IMR-90 (cell line): ENCODE results near the gene CDK6. TPM values are rescaled to one million over a fixed set of nuclear protein-coding genes. Genes with fewer than 3 reads are reported as not detected.

Source experiments
- ATAC-seq: fragments of 200-7000 bp; cut with Tn5 transposase; 2 replicates; pipeline ENCODE4 v1.9.1; 2020; ENCODE audit warnings: low read depth, mild to moderate bottlenecking, moderate library complexity
- BruUV-seq: library from RNA; stranded (reverse); fragments of 400-500 nt; replicated peaks from 2 replicates; lab custom pipeline; 2021; lab: Mats Ljungman, UMichigan
- CTCF ChIA-PET: fragments of 300-600 bp; formaldehyde crosslinking; extraction: SDS; loops from one replicate; lab custom pipeline; 2021; ENCODE audit warnings: antibody characterized with exemption; lab: Yijun Ruan, JAX
- POLR2A ChIA-PET: fragments of 300-600 bp; sonication (Branson Sonifier 250); formaldehyde crosslinking; loops from one replicate; lab custom pipeline; 2022; ENCODE audit warnings: antibody characterized with exemption; ENCODE audit not compliant: unreplicated experiment; lab: Charles Lee
- DNase-seq: peaks from one replicate; pipeline ENCODE4 v3.0.0; 2013
- H2AFZ ChIP-seq: replicated peaks from 2 replicates; pipeline ENCODE3; 2013; ENCODE audit warnings: low read length, mild to moderate bottlenecking; ENCODE audit not compliant: poor library complexity
- H2AK5ac ChIP-seq: 2 replicates; pipeline ENCODE4 v1.6.1; 2013; ENCODE audit warnings: low read depth, low read length, inconsistent platforms
- H2AK9ac ChIP-seq: replicated peaks from 2 replicates; pipeline ENCODE3; 2013; ENCODE audit warnings: mild to moderate bottlenecking, low read depth, low read length, moderate library complexity; ENCODE audit not compliant: poor library complexity
- H2BK120ac ChIP-seq: 2 replicates; pipeline ENCODE4 v1.6.1; 2013; ENCODE audit warnings: low read depth, low read length, inconsistent platforms
- H2BK15ac ChIP-seq: 3 replicates; pipeline ENCODE4 v1.6.1; 2013; ENCODE audit warnings: low read depth, low read length, inconsistent platforms
- H2BK20ac ChIP-seq: 2 replicates; pipeline ENCODE4 v1.6.1; 2013; ENCODE audit warnings: low read depth, mild to moderate bottlenecking, inconsistent platforms, low read length, moderate library complexity
- H2BK5ac ChIP-seq: 2 replicates; pipeline ENCODE4 v1.6.1; 2013; ENCODE audit warnings: mild to moderate bottlenecking, low read depth, low read length, inconsistent platforms; ENCODE audit not compliant: poor library complexity, severe bottlenecking
- H3K14ac ChIP-seq: replicated peaks from 2 replicates; pipeline ENCODE4 v1.6.1; 2013; ENCODE audit warnings: low read depth, low read length, inconsistent platforms
- H3K18ac ChIP-seq: 2 replicates; pipeline ENCODE4 v1.6.1; 2013; ENCODE audit warnings: low read depth, low read length, control low read depth
- H3K23ac ChIP-seq: 2 replicates; pipeline ENCODE4 v1.6.1; 2013; ENCODE audit warnings: low read depth, low read length, inconsistent platforms
- H3K27ac ChIP-seq: 2 replicates; pipeline ENCODE4 v1.5.1; 2013; ENCODE audit warnings: mild to moderate bottlenecking, control low read depth, low read length; ENCODE audit not compliant: insufficient read depth
- H3K27me3 ChIP-seq: 2 replicates; pipeline ENCODE4 v1.6.1; 2013; ENCODE audit warnings: low read length; ENCODE audit not compliant: control insufficient read depth, insufficient read depth
- H3K36me3 ChIP-seq: 2 replicates; pipeline ENCODE4 v1.6.1; 2013; ENCODE audit warnings: low read length, mixed read lengths; ENCODE audit not compliant: control insufficient read depth, insufficient read depth
- H3K4ac ChIP-seq: 2 replicates; pipeline ENCODE4 v1.6.1; 2013; ENCODE audit warnings: low read depth, low read length, inconsistent platforms
- H3K4me1 ChIP-seq: 2 replicates; pipeline ENCODE4 v1.6.1; 2013; ENCODE audit warnings: low read length, mixed read lengths; ENCODE audit not compliant: control insufficient read depth, insufficient read depth
- H3K4me2 ChIP-seq: 2 replicates; pipeline ENCODE4 v1.6.1; 2013; ENCODE audit warnings: low read depth, mild to moderate bottlenecking, control low read depth, low read length, moderate library complexity
- H3K4me3 ChIP-seq: 2 replicates; pipeline ENCODE4 v1.5.1; 2013; ENCODE audit warnings: low read depth, mild to moderate bottlenecking, control low read depth, low read length, moderate library complexity; ENCODE audit not compliant: insufficient read depth
- H3K56ac ChIP-seq: 2 replicates; pipeline ENCODE4 v1.6.1; 2013; ENCODE audit warnings: low read length, inconsistent platforms; ENCODE audit not compliant: insufficient read depth; ENCODE audit errors: extremely low read depth
- H3K79me1 ChIP-seq, 2 experiments: 2 replicates each; pipeline ENCODE4 v1.6.1; 2013; ENCODE audit warnings: low read length in 2 of 2, inconsistent platforms in 1 of 2, low read depth in 1 of 2
- H3K9ac ChIP-seq: 2 replicates; pipeline ENCODE4 v1.6.1; 2013; ENCODE audit warnings: low read depth, low read length, control low read depth
- H3K9me1 ChIP-seq: 2 replicates; pipeline ENCODE4 v1.6.1; 2013; ENCODE audit warnings: low read length, inconsistent platforms; ENCODE audit not compliant: insufficient read depth
- H3K9me3 ChIP-seq: 2 replicates; pipeline ENCODE4 v1.6.1; 2013; ENCODE audit warnings: low read length; ENCODE audit not compliant: control insufficient read depth, insufficient read depth
- H4K20me1 ChIP-seq: 2 replicates; pipeline ENCODE4 v1.6.1; 2013; ENCODE audit warnings: low read length, inconsistent platforms; ENCODE audit not compliant: insufficient read depth
- H4K5ac ChIP-seq: 2 replicates; pipeline ENCODE4 v1.6.1; 2013; ENCODE audit warnings: mild to moderate bottlenecking, low read depth, low read length, control low read depth
- H4K8ac ChIP-seq, 2 experiments: 2 replicates each; pipeline ENCODE4 v1.6.1; 2013; ENCODE audit warnings: low read depth in 2 of 2, low read length in 2 of 2, control low read depth in 1 of 2, inconsistent platforms in 1 of 2
- H4K91ac ChIP-seq: 2 replicates; pipeline ENCODE4 v1.6.1; 2013; ENCODE audit warnings: low read depth, low read length, inconsistent platforms; ENCODE audit not compliant: insufficient read depth
- CEBPB ChIP-seq: IDR thresholded peaks from 2 replicates; pipeline ENCODE4 v1.6.1; 2012; ENCODE audit warnings: low read depth, low read length, improper control_type of control experiment
- CTCF ChIP-seq: conservative IDR thresholded peaks from 2 replicates; pipeline ENCODE4 v1.5.1; 2012; ENCODE audit warnings: mild to moderate bottlenecking, low read depth, low read length, improper control_type of control experiment
- FOS ChIP-seq: fragments of 150-350 bp; IDR thresholded peaks from 2 replicates; pipeline ENCODE4 v1.6.1; 2016; ENCODE audit warnings: low read depth, low read length
- MAZ ChIP-seq: IDR thresholded peaks from 2 replicates; pipeline ENCODE4 v1.6.1; 2012; ENCODE audit warnings: low read depth, mild to moderate bottlenecking, low read length, improper control_type of control experiment, moderate library complexity, borderline replicate concordance
- MXI1 ChIP-seq: IDR thresholded peaks from 2 replicates; pipeline ENCODE4 v1.6.1; 2012; ENCODE audit warnings: low read depth, mild to moderate bottlenecking, low read length, moderate library complexity, borderline replicate concordance
- POLR2A ChIP-seq: IDR thresholded peaks from 2 replicates; pipeline ENCODE4 v1.6.1; 2012; ENCODE audit warnings: mild to moderate bottlenecking, low read depth, low read length
- RFX5 ChIP-seq: IDR thresholded peaks from 2 replicates; pipeline ENCODE4 v1.8.0; 2012; ENCODE audit warnings: low read depth, mild to moderate bottlenecking, low read length, moderate library complexity
- WGBS, 2 experiments: methylation state at CpG; one replicate each; pipeline versions ENCODE4 v1.1.5 to v1.1.7; 2013; ENCODE audit warnings: missing lambda C conversion rate in 2 of 2; ENCODE audit not compliant: insufficient read length in 1 of 2; ENCODE audit errors: extremely low coverage in 2 of 2; 5-methylcytosine and 5-hydroxymethylcytosine counted together
- dilution Hi-C: fragments of 300-500 bp; cut with HindIII; formaldehyde crosslinking; loops from one replicate; pipeline ENCODE4 v1.14.3; 2018; ENCODE audit warnings: low sequenced_read_pairs; ENCODE audit not compliant: unreplicated experiment
- in situ Hi-C: fragments of 300-500 bp; cut with MboI; formaldehyde crosslinking; loops from 3 replicates; pipeline ENCODE4 v1.14.3; 2019; ENCODE audit warnings: low sequenced_read_pairs, inconsistent platforms, mixed read lengths
- intact Hi-C: fragments of 100-400 bp; cut with micrococcal nuclease; formaldehyde crosslinking; loops from 2 replicates; pipeline ENCODE4 v1.10.0; 2022
- polyA plus RNA-seq, 3 experiments: library from polyadenylated mRNA; depleted of rRNA; stranded (reverse); fragments of >200 nt; gene quantifications; 2 replicates each; pipeline ENCODE4 v1.2.3, GENCODE V29; 2012; ENCODE audit warnings: low replicate concordance in 1 of 3
- total RNA-seq: library from RNA; depleted of rRNA; stranded (reverse); fragments of >200 nt; gene quantifications from 2 replicates; pipeline ENCODE4 v1.2.3, GENCODE V29; 2012

Gene CDK6
- total and polyA plus RNA-seq, 2 of the 4 experiments (the other 2 are of a cell fraction), result 21.5 to 195 TPM

GRCh38 chr7:92707435-92707834, 128.9 kb downstream of the CDK6 start:
- peaks cover 4% of the 10 kb centered on the region; the same call in 1 of the 2 replicates for H3K9me3 ChIP-seq
- no peak overlapping the region for H2BK120ac ChIP-seq
- no peak overlapping the region for H2BK15ac ChIP-seq
- no peak overlapping the region for H3K14ac ChIP-seq
- ChIA-PET POLR2A (no interaction called here), CTCF (no interaction called here)
- H3K18ac ChIP-seq, result no peak overlapping the region
- H2AK9ac ChIP-seq, result no peak overlapping the region
- no peak overlapping the region for H4K8ac ChIP-seq
- H3K56ac ChIP-seq, result no peak overlapping the region
- H3K27ac ChIP-seq, result no peak overlapping the region
- no peak for ATAC-seq
- no peak overlapping the region for H2AK5ac ChIP-seq
- BruUV-seq, result no TSS peak
- H2BK20ac ChIP-seq, result no peak overlapping the region
- no peak overlapping the region for H2AFZ ChIP-seq
- dilution Hi-C loops (no loop called here), in situ Hi-C loops (no loop called here), intact Hi-C loops (no loop called here)
- H3K9ac ChIP-seq, result no peak overlapping the region
- TF ChIP-seq CTCF (no peak), FOS (no peak), MXI1 (no peak), RFX5 (no peak), CEBPB (no peak), POLR2A (no peak), MAZ (no peak)
- no peak overlapping the region for H3K4me3 ChIP-seq
- H4K91ac ChIP-seq, result no peak overlapping the region
- H3K36me3 ChIP-seq, result peaks cover 7% of the 10 kb centered on the region
- WGBS, 2 experiments, result no CpG with 5 or more reads among the region's 3 CpGs
- peaks cover 7% of the 10 kb centered on the region; the same call in 1 of the 2 replicates for H4K20me1 ChIP-seq
- peaks cover 43 to 56% of the 10 kb centered on the region in 2 experiments for H3K79me1 ChIP-seq
- H3K23ac ChIP-seq, result no peak overlapping the region
- H3K4ac ChIP-seq, result no peak overlapping the region
- H3K4me2 ChIP-seq, result no peak overlapping the region
- no peaks in the 10 kb centered on the region for H3K27me3 ChIP-seq
- DNase-seq, result no peak
- H3K4me1 ChIP-seq, result peaks cover 7% of the 10 kb centered on the region
- no peak overlapping the region for H2BK5ac ChIP-seq
- H4K5ac ChIP-seq, result no peak overlapping the region
- H3K9me1 ChIP-seq, result peaks cover 14% of the 10 kb centered on the region
